Pulmonary artery endothelial cell (primary cell): Measurements from ENCODE around the gene RAMP1. TPM values are rescaled to one million over a fixed set of nuclear protein-coding genes. Genes with fewer than 3 reads are reported as not detected.
"Not testable (repeated sequence)": the region's sequence is repeated elsewhere in the genome, so short reads cannot be mapped to it uniquely, and the experiment has no call there.

Source experiments
- DNase-seq: peaks from one replicate; pipeline ENCODE4 v3.0.0-alpha.2; 2011; ENCODE audit warnings: low read depth, low spot score
- total RNA-seq: library from RNA; depleted of rRNA; stranded (reverse); fragments of >200 nt; gene quantifications from 2 replicates; pipeline ENCODE4 v1.2.3, GENCODE V29; 2014

RAMP1 gene
- total RNA-seq, 1 donor from 2014 or later, result not detected

DNA sequence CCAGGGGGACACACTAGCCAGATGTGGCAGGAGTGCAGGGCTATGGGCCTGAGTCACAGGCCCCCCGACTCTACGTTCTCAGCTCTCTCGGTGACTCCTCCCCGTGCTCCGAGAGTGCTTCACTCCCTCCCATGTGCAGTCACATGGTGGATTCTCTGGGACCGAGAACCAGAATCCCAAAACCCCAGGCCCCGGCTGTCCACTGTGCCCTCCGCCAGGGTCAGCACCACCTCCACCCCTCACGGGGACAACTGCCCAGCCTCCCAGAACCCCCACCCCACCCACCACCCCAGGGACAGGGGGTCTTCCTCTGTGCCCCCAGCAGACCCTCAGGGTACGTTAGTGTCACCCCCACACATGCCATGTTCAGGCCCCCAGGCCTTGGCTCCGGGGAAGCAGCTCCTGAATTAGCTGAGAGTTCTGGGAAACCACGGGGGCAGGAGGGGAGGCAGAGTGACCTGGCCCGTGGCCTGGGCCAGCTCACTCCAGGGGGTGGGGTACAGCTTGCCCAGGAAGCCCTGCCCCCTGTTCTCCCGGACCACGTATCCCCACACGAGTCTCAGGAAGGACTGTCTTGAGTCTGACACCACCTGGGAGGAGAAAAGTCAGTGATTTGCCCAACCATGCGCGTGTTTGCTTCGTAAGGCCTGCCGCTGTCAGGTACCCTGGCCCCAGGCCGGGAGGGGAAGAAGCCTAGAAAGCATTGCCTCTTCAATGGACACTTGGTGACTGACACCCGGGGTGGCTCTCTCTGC is 4.4 kb downstream of the RAMP1 start:
- DNase-seq, result no peak

- no peak for DNase-seq
Measured at GRCh38 chr2:237864444-237864931, 5.1 kb downstream of the RAMP1 start.

DNA sequence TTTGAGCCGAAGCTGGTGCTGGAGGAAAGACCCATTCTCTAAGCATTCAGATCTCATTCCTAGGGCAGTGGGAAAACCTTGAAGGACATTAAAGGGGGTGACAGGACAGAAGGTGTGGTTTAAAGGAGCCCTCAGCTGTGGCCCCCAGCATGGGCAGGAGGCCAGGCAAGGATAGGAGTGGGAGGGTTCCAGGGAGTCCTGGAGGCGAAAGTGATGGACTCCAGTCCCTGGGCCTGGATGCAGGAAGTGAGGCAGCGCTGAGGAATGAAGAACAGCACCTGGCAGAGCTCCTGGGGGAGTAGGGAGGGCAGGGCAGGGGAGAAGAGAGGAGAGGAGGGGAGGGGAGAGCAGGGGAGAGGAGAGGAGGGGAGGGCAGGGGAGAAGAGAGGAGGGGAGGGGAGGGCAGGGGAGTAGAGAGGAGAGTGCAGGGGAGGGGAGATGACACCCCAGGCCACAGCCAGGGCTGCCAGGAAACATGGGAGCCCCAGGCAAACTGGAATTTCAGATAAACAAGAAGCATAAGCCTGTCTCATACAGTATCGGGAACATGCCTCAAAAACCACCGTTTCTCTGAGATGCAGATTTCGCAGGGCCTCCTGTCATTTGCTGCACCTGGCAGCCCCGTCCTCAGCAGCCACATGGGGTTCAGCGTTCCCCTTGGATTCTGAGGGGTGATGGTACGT is 5.7 kb downstream of the RAMP1 start:
- DNase-seq, result no peak

DNA sequence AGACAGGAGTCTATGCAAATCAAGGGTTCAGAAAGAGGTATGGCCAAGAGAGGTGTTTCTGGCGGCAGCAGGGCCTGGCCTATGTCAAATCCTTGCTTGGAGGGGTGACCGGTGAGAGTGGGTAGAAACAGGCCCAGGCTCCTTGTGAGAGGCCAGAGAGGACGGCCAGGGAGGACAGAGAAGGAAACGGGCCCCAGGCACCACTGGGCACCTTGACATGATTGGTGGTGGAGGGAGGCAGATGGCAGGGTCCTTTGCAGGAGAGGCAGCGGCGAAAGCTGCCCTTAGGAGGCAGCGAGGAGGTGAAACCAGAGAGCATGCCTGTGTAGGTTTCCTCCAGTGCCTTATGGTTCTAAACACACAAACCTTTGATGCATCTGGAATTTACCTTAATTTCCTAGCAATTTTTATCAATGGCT is 6.2 kb downstream of the RAMP1 start:
- DNase-seq, result no peak

- no peak for DNase-seq
Measured at GRCh38 chr2:237866101-237866621, 6.7 kb downstream of the RAMP1 start.

DNA sequence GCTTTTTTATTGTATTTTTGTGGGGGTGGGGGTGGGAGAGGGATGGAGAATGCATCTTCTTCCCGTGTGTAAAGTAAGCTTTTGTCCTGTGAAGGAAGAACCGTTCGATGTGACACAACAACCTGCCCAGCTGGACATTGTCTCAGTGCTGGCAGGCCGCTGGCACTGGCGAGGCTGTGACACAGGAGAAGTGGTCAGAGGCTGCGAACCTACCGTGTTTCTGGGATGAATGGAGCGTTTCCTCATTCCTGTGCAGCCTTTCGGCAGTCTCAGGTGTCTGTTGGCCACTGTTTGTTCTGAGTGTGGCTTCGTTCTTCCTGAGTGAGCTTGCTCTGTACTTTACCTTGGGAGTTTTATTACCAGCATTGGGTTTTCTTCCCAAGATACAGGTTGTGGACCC is 8.0 kb downstream of the RAMP1 start:
- no peak for DNase-seq

GRCh38 chr2:237868074-237868473 is 8.7 kb downstream of the RAMP1 start:
- DNase-seq, result not testable (repeated sequence)

DNA sequence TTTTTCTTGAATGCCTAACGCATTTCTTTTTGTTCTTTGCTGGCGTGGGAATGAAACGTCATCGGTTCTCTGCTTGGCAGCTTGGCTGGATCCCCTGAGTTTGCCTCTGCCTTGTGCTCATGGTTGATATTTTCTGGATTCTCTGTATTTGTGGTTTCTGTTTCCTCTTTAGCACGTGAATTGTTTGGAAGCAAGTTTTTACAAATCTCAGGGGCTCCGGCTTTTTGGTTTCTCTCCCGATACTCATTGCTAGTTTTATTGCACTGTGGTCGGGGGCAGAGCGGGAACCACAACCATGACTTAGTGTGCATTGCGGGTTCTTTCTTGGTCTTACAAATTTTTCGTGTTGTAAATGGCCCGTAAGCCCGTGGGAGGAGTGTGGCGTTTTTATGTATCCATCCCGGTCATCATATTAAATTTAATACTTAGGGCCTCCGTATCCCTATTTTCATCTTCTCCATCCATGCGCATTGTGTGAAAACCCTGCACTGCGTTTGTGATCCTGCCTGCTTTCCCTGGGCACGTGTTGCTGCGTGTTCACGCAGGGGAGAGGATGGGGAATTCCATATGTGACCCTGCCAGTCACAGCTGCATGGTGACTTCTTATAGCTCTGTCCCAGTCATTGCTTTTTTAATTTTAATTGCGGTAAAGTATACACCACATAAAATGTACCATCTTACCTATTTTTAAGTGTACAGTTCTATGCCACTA is 9.4 kb downstream of the RAMP1 start:
- no peak for DNase-seq

DNA sequence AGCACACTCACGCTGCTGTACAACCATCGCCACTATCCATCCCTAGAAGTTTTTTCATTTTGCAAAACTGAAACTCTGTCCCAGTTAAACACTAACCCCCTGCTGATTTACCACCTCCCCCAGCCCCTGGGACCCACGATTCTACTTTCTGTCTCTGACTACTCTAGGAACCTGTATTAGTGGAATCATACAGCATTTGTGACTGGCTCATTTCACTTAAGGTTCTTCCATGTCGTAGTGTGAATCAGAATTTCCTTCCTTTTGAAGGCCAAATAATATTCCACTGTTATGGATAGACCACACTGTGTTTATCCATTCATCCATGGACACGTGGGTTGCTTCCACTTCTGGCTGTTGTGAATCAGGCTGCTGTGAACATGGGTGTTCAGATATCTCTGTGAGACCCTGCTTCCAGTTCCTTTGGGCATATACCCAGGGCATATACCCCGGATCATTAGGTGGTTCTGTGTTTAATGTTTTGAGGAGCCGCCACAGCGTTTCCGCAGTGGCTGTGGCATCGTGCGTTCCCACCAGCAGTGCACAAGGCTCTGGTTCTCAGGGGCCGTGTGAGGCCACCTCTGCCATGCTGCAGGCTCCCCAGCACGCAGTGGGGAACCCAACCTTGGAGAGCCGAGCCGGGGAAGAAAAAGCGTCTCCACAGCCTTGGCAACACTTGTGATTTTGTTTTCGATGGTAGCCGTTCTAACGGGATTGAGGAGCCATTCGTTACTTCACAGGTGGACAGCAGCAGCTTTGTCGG is 10.1 kb downstream of the RAMP1 start:
- DNase-seq, result no peak

DNA sequence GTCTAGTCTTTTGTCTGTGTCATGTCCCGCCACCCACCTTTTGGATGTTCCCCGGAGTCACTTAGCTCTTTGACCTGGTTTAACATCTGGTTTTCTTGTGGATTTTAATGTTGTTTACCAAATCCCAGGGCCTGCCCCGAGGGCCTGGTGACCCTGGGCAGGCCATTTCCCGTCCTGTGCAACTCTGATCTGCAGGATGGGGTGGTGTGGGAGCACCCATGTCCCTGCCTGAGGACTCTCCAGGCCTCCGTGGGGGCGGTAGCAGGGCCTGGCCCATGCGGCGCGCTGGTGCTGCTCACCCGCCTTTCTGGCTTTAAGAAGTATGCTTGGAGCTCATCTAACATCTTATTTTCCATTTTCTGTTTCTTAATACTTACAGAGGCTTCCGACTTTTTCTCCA is 10.7 kb downstream of the RAMP1 start:
- DNase-seq, result no peak

GRCh38 chr2:237870754-237871651 is 11.6 kb downstream of the RAMP1 start:
- DNase-seq, result no peak

DNA sequence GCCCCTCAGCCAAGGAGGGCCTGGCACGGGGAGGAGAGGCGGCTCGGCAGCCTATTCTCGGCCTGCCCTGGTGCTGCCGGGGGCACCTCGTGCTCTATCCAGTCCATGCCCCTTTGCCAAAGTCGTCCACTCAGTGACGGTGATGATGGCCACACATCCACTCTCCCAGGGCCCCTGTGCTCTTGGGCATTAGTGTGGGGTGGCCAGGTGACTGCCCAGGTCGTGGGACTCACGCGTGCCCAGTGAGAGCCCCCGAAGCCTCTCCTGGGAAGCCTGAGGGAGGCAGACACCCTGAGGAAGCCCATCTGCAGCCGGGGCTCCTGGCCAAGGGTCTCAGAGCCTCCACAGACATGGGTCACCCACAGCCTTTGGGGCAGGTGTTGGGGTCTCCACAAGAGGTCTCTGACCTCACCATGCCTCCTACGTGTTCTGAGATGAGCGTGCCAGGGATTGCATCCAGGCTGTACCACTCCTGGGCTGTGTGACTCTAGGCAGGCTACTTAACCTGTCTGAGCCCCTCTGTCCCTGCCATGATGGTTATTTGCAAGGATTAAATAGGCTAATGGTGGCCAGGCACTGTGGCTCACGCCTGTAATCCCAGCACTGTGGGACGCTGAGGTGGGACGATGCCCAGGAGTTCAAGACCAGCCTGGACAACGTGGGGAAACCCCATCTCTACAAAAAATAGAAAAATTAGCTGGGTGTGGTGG is 12.9 kb downstream of the RAMP1 start:
- DNase-seq, result no peak

DNA sequence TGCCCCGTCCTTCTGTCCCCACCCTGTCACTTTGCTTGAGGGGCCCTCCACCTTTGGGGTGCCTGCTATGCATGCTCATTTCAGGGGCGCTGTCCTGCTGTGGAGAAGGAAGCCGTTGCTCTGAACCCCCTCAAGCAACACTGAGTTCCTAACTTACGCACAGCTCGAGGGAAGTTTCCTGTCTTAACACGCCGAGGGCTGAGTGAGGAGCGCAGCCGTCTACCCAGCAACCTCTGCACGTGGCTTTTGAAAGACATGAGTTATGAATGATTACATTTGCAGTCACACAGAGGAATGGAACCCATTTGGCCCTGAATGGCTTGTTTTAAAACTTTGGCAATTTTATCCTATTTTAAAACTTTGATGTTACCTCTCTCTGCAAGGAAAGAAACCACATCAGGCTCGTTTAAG is 14.0 kb downstream of the RAMP1 start:
- no peak for DNase-seq

- no peak for DNase-seq
Measured at GRCh38 chr2:237873897-237874551, 14.6 kb downstream of the RAMP1 start.

DNA sequence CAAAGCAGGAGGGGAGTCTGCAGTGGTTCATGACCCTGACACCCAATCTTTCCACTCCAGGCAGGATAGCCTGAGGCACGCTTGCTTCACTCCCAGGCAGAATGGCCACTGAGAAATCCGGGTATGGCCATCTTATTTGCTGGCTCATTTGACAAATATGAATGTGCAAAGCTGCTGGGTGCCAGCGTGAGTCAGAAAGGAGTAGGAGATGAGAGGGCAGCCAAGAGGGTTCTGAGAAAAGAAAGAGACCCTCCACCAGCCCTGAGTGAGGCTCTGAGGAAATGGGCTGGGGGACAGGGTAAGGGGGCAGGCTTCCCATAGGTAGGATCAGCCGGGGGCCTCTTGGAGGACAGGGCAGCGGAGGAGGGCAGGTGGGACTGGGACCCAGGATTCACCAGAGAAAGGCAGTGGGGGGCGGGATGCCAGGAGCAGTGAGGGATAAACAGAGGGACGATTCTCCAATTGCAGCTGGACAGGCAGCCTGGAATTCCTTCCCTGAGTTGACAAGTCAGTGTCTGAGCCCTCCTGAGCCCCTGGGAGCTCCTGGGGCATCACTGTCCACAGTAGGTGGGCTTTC is 15.2 kb downstream of the RAMP1 start:
- no peak for DNase-seq

DNA sequence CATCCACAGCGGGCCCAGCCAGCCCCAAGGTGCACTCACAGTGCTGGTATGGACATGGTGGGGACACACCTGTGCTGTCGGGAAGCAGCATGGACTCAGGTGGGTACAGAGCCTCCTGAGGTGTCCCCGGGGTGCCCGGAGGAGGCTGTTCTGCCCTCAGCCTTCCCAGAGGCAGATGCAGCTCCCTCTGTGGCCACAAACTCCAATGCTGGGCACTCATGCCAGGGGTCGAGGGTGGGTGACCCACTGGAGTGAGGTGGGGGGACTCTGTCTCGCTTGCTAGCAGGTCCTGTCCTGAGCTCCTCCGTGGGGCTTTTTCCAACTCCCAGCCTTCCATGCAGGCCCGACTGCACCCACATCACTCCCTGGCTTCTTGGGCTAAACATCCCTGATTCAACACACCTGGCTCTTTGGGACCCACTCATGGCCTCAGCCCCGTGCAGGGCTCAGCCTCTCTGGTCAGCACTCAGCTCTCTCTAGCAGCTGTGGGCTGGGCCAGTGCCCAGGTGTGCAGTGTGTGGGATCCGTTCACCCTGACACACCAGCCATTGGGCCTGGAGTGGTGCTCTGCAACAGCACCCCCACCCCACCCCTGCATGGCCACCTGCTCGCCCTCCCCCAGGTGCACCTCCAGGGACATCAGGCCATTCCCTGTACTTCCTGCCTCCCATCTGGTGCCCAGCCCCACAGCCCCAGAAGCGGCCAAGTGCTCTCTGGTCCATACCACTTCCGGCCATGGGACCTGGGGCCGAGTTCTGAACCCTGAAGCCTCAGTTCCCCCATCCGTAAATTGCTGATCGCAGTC is 16.0 kb downstream of the RAMP1 start:
- no peak for DNase-seq

DNA sequence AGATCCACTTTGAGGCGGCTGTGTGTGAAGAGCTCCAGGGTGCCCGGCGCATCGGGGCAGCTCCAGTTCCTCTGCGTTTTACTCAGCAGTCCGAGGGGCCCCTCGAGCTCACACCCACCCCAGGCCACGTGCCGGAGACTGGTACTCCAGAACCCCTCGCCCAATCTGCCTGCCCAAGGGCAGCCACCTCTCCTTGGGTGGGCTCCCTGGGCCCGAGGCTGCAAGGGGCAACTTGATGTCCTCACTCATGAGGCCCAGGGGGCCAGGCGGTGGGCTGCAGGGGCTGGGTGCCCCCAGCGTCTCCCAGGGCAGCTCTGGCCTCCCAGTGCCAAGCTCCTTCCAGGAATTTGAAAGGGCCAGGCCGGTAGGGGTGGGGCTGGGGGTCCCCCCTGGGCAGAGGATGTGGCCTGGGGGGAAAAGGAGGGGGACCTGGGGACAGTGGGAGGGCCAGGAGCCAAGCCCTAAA is 16.7 kb downstream of the RAMP1 start:
- DNase-seq, result no peak

- DNase-seq, result no peak
Measured at GRCh38 chr2:237876532-237876931, 17.1 kb downstream of the RAMP1 start.
